Tibial nerve (tissue), 4 donors: Measurements from ENCODE around the gene UNC80. TPM values are rescaled to one million over a fixed set of nuclear protein-coding genes. Genes with fewer than 3 reads are reported as not detected.

ENCODE experiments used
- DNase-seq, 2 donors: peaks; one replicate each; pipeline ENCODE4 v3.0.0-alpha.2; 2019; ENCODE audit warnings: low spot score in 2 of 2
- H3K27ac ChIP-seq, 4 donors: fragments of 200-600 bp; sonication (generic) in 3 of 4; one replicate each; pipeline ENCODE4 v1.5.1; 2017 to 2019; ENCODE audit warnings: mild to moderate bottlenecking in 1 of 4
- H3K27me3 ChIP-seq, 2 donors: fragments of 200-600 bp; sonication (generic) in 1 of 2; one replicate each; pipeline versions ENCODE4 v1.5.1 to v1.6.0; 2017 to 2019
- H3K36me3 ChIP-seq, 3 donors: fragments of 200-600 bp; sonication (generic); one replicate each; pipeline ENCODE4 v1.5.1; 2018 to 2019
- H3K4me1 ChIP-seq, 4 donors: fragments of 200-600 bp; sonication (generic) in 3 of 4; one replicate each; pipeline ENCODE4 v1.5.1; 2017 to 2019
- H3K4me3 ChIP-seq, 4 donors: fragments of 200-600 bp; sonication (generic) in 3 of 4; one replicate each; pipeline ENCODE4 v1.5.1; 2017 to 2019; ENCODE audit warnings: mild to moderate bottlenecking in 1 of 4, moderate library complexity in 1 of 4
- H3K9me3 ChIP-seq, 4 donors: fragments of 200-600 bp; sonication (generic) in 3 of 4; one replicate each; pipeline ENCODE4 v1.5.1; 2017 to 2019
- EP300 ChIP-seq, 2 donors: sonication (generic); formaldehyde crosslinking; IDR thresholded peaks; one replicate each; pipeline ENCODE4 v1.6.1; 2017; ENCODE audit warnings: antibody characterized with exemption in 2 of 2, mild to moderate bottlenecking in 1 of 2
- POLR2A ChIP-seq, 2 donors: fragments of 450-650 bp; IDR thresholded peaks; one replicate each; pipeline ENCODE4 v1.6.1; 2017; ENCODE audit warnings: antibody characterized with exemption in 2 of 2, mild to moderate bottlenecking in 2 of 2, moderate library complexity in 2 of 2
- WGBS, 2 donors: methylation state at CpG; one replicate each; pipeline ENCODE4 v1.1.5; 2018; 5-methylcytosine and 5-hydroxymethylcytosine counted together
- total RNA-seq, 4 donors: library from RNA; depleted of rRNA; stranded (reverse); fragments of >200 nt; gene quantifications; one replicate each; pipeline ENCODE4 v1.1.0, GENCODE V29; 2016
- TF ChIP-seq, protein P1 (sequence below), 5 experiments: fragments of 200-600 bp in 3 of 5; fragments of 450-650 bp in 2 of 5; sonication (generic) in 3 of 5; IDR thresholded peaks; one replicate each; pipeline ENCODE4 v1.5.1; 2016 to 2019; ENCODE audit warnings: antibody characterized with exemption in 5 of 5, mild to moderate bottlenecking in 3 of 5, moderate library complexity in 2 of 5

The UNC80 gene
- total RNA-seq, 4 donors from 2014 or later, result 0.22 to 0.30 TPM; not detected in 2

DNA sequence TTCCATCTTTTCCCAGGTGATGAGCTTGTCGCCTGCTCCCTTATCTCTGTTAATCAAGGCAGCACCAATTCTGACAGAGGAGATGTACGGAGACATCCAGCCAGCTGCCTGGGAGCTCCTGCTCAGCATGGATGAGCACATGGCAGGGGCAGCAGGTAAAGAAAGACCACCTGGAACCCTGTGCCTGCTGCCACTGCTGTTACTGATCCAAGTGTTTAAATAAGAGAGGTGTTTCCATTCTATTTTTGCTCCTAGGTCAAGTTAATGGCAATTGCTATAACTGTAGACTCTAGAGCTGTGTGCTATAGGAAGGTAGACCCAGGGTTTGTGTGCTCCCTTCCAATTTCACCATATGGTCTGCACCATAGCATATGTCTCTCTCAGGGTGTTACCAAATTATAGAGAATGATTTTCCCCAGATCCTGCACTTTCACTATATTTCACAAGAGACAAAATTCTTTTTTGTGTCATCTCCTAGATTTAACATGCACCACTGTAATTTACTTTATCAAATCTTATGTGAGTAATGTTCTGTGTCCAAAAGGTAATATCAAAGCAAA lies 142.2 kb downstream of the UNC80 start:
- no peaks in the 10 kb centered on the region for H3K27me3 ChIP-seq
- H3K4me3 ChIP-seq, result no peak overlapping the region
- H3K4me1 ChIP-seq, result peaks cover 0 to 7% (median 0%) of the 10 kb centered on the region in 4 donors
- no peak overlapping the region for H3K27ac ChIP-seq
- no peak for TF ChIP-seq EP300 (IDR thresholded peaks at IDR 0.05)
- TF ChIP-seq, protein P1, sequence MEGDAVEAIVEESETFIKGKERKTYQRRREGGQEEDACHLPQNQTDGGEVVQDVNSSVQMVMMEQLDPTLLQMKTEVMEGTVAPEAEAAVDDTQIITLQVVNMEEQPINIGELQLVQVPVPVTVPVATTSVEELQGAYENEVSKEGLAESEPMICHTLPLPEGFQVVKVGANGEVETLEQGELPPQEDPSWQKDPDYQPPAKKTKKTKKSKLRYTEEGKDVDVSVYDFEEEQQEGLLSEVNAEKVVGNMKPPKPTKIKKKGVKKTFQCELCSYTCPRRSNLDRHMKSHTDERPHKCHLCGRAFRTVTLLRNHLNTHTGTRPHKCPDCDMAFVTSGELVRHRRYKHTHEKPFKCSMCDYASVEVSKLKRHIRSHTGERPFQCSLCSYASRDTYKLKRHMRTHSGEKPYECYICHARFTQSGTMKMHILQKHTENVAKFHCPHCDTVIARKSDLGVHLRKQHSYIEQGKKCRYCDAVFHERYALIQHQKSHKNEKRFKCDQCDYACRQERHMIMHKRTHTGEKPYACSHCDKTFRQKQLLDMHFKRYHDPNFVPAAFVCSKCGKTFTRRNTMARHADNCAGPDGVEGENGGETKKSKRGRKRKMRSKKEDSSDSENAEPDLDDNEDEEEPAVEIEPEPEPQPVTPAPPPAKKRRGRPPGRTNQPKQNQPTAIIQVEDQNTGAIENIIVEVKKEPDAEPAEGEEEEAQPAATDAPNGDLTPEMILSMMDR (IDR thresholded peaks at IDR 0.05), result no peak
- no peak for TF ChIP-seq POLR2A (IDR thresholded peaks at IDR 0.05)
- no peak for DNase-seq
- no peaks in the 10 kb centered on the region for H3K36me3 ChIP-seq
- peaks cover 0 to 7% (median 0%) of the 10 kb centered on the region in 4 donors for H3K9me3 ChIP-seq
- WGBS, 2 donors, result 83 to 94% methylated on average over 2 of the region's 2 CpGs

- 60 to 67% methylated on average over 2 of the region's 2 CpGs for WGBS, 2 donors
- TF ChIP-seq POLR2A (IDR thresholded peaks at IDR 0.05) (no peak), EP300 (IDR thresholded peaks at IDR 0.05) (no peak)
- TF ChIP-seq, protein P1 (IDR thresholded peaks at IDR 0.05), result no peak
- no peaks in the 10 kb centered on the region for H3K27me3 ChIP-seq
These were observed 145.6 kb downstream of the UNC80 start for GRCh38 chr2:209917154-209917771.

DNA sequence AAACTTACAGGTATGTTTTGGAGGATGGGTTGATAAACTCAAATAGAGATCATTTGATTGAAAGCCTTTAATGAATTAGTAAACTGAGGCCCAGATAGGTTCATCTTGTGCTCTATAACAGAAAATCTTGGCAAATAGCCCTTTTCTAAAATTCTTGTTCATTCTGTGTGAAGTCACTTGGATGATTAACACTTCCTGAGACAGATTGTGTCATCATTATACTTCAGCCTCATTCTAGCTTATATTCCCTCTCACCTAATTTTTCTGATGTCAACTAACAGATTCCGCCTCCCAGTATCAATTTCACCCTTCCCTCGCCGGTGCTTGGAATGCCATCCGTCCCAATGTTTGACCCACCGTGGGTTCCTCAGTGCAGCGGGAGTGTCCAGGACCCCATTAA lies 146.6 kb downstream of the UNC80 start:
- Histone ChIP-seq H3K4me1 (no peaks in the 10 kb centered on the region), H3K9me3 (no peaks in the 10 kb centered on the region), H3K4me3 (no peak overlapping the region), H3K27me3 (no peaks in the 10 kb centered on the region), H3K27ac (no peak overlapping the region), H3K36me3 (no peaks in the 10 kb centered on the region)
- 92 to 96% methylated on average over 6 of the region's 6 CpGs for WGBS, 2 donors
- TF ChIP-seq, protein P1 (IDR thresholded peaks at IDR 0.05), result no peak
- TF ChIP-seq POLR2A (IDR thresholded peaks at IDR 0.05), result no peak
- no peak for TF ChIP-seq EP300 (IDR thresholded peaks at IDR 0.05)
- DNase-seq, result no peak

More at GRCh38 chr2:209917154-209917771, 145.6 kb downstream of the UNC80 start:
- Histone ChIP-seq H3K36me3 (no peaks in the 10 kb centered on the region), H3K9me3 (no peaks in the 10 kb centered on the region), H3K4me1 (no peaks in the 10 kb centered on the region), H3K4me3 (no peak overlapping the region), H3K27ac (no peak overlapping the region)
- no peak for DNase-seq

DNA sequence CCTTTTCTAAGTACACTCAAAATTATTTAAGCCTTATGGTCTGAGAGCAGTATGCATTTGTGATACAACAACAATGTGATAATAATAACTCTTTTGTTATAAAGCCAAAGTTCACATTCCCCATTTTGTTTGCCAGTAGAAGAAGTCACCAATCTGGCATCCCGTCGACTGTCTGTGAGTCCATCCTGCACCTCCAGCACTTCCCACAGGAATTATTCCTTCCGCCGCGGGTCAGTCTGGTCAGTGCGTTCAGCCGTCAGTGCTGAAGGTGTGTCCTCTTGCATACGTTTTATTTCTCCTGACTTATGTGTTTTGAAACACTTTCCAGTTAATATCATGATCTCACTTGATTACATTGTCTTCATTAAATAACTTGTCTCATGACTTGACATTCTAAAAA lies 150.5 kb downstream of the UNC80 start:
- Histone ChIP-seq H3K36me3 (no peaks in the 10 kb centered on the region), H3K27me3 (no peaks in the 10 kb centered on the region), H3K4me3 (no peak overlapping the region), H3K27ac (no peak overlapping the region), H3K9me3 (no peaks in the 10 kb centered on the region), H3K4me1 (no peaks in the 10 kb centered on the region)
- TF ChIP-seq EP300 (IDR thresholded peaks at IDR 0.05) (no peak), POLR2A (IDR thresholded peaks at IDR 0.05) (no peak)
- TF ChIP-seq, protein P1 (IDR thresholded peaks at IDR 0.05), result no peak
- WGBS, 2 donors, result 46 to 50% methylated on average over 8 of the region's 8 CpGs
- no peak for DNase-seq

GRCh38 chr2:209929369-209929768 lies 157.7 kb downstream of the UNC80 start:
- Histone ChIP-seq H3K27ac (no peak overlapping the region), H3K9me3 (no peaks in the 10 kb centered on the region), H3K27me3 (no peaks in the 10 kb centered on the region), H3K4me3 (no peak overlapping the region), H3K4me1 (peaks cover 0 to 11% (median 0%) of the 10 kb centered on the region in 4 donors), H3K36me3 (no peaks in the 10 kb centered on the region)
- TF ChIP-seq EP300 (IDR thresholded peaks at IDR 0.05) (no peak), POLR2A (IDR thresholded peaks at IDR 0.05) (no peak)
- TF ChIP-seq, protein P1 (IDR thresholded peaks at IDR 0.05), result no peak
- DNase-seq, result no peak
- 82 to 91% methylated on average over 2 of the region's 2 CpGs for WGBS, 2 donors
